HCT116 (cell line): ENCODE results near the gene MAML2. TPM values are rescaled to one million over a fixed set of nuclear protein-coding genes. Genes with fewer than 3 reads are reported as not detected.

Source experiments
- ATAC-seq: fragments of 200-7000 bp; cut with Tn5 transposase; 2 replicates; pipeline ENCODE4 v1.9.1; 2020; ENCODE audit warnings: mild to moderate bottlenecking, moderate library complexity
- BruUV-seq: library from RNA; stranded (reverse); fragments of 400-500 nt; replicated peaks from 2 replicates; lab custom pipeline; 2021; lab: Mats Ljungman, UMichigan
- CTCF ChIA-PET: fragments of 300-600 bp; sonication (Branson Sonifier 250); formaldehyde crosslinking; loops from one replicate; lab custom pipeline; 2021; ENCODE audit warnings: antibody characterized with exemption; lab: Charles Lee
- POLR2A ChIA-PET: fragments of 300-600, 350-600 bp; sonication (Branson Sonifier 250); formaldehyde crosslinking; loops from one replicate; lab custom pipeline; 2021; ENCODE audit warnings: antibody characterized with exemption; lab: Charles Lee
- RAD21 ChIA-PET, 2 experiments: fragments of 300-600 bp; sonication (Branson Sonifier 250); formaldehyde crosslinking; loops; one replicate each; lab custom pipeline; 2023; ENCODE audit warnings: low total read pairs in 2 of 2; ENCODE audit not compliant: uncharacterized antibody in 2 of 2, unreplicated experiment in 2 of 2, low non-redundant PET in 1 of 2; lab: Charles Lee
- DNase-seq: peaks from one replicate; pipeline ENCODE4 v3.0.0-alpha.2; 2010; ENCODE audit warnings: low read depth, low spot score
- H2AFZ ChIP-seq: fragments of 200-600 bp; shearing (Covaris generic), sonication (generic); 2 replicates; pipeline ENCODE4 v1.6.1; 2017; ENCODE audit warnings: low read depth, mixed run types, mixed read lengths, antibody characterized with exemption, low read length; ENCODE audit not compliant: poor library complexity, severe bottlenecking
- H3K27ac ChIP-seq: 2 replicates; pipeline ENCODE4 v1.5.1; 2012; ENCODE audit warnings: low read depth, low read length
- H3K27me3 ChIP-seq: fragments of 200-600 bp; sonication (generic); 2 replicates; pipeline ENCODE4 v1.6.1; 2016; ENCODE audit warnings: mixed run types, low read length, mixed read lengths; ENCODE audit not compliant: insufficient read depth
- H3K36me3 ChIP-seq, 2 experiments: fragments of 200-500 bp in 1 of 2; fragments of 200-600 bp in 1 of 2; sonication (Bioruptor generic) in 1 of 2; sonication (generic) in 1 of 2; 2 replicates each; pipeline versions ENCODE4 v1.5.1 to v1.6.1; 2014 to 2016; ENCODE audit warnings: low read length in 2 of 2, inconsistent platforms in 1 of 2, mixed read lengths in 1 of 2, mixed run types in 1 of 2; ENCODE audit not compliant: insufficient read depth in 2 of 2, control insufficient read depth in 1 of 2
- H3K4me1 ChIP-seq, 2 experiments: fragments of 200-600 bp in 1 of 2; sonication (generic) in 1 of 2; 2 replicates each; pipeline versions ENCODE4 v1.5.1 to v1.6.1; 2012 to 2017; ENCODE audit warnings: low read length in 2 of 2, inconsistent platforms in 1 of 2, mild to moderate bottlenecking in 1 of 2, mixed read lengths in 1 of 2, mixed run types in 1 of 2, moderate library complexity in 1 of 2; ENCODE audit not compliant: insufficient read depth in 2 of 2, control insufficient read depth in 1 of 2
- H3K4me2 ChIP-seq: fragments of 200-600 bp; sonication (generic); 2 replicates; pipeline ENCODE4 v1.6.1; 2017; ENCODE audit warnings: mixed run types, low read length, mixed read lengths
- H3K4me3 ChIP-seq, 2 experiments: fragments of 200-600 bp in 1 of 2; sonication (generic) in 1 of 2; replicated peaks in 1 of 2; 2 replicates each; pipeline ENCODE4 v1.5.1; 2011 to 2016; ENCODE audit warnings: low read length in 2 of 2, control low read depth in 1 of 2, low read depth in 1 of 2, mild to moderate bottlenecking in 1 of 2, mixed read lengths in 1 of 2, mixed run types in 1 of 2
- H3K79me2 ChIP-seq: fragments of 200-600 bp; sonication (generic); 2 replicates; pipeline ENCODE4 v1.6.1; 2017; ENCODE audit warnings: mild to moderate bottlenecking, mixed run types, low read length, moderate library complexity, mixed read lengths; ENCODE audit not compliant: insufficient read depth
- H3K9ac ChIP-seq: fragments of 200-600 bp; sonication (generic); 2 replicates; pipeline ENCODE4 v1.6.1; 2016; ENCODE audit warnings: low read length, mixed read lengths
- H3K9me2 ChIP-seq: fragments of 200-600 bp; sonication (generic), shearing (Covaris generic); 2 replicates; pipeline ENCODE4 v1.6.1; 2017; ENCODE audit warnings: mixed run types, mild to moderate bottlenecking, moderate library complexity; ENCODE audit not compliant: insufficient read depth
- H3K9me3 ChIP-seq, 2 experiments: fragments of 200-500 bp in 1 of 2; fragments of 200-600 bp in 1 of 2; sonication (Bioruptor generic) in 1 of 2; sonication (generic) in 1 of 2; 2 replicates each; pipeline ENCODE4 v1.6.1; 2014 to 2017; ENCODE audit warnings: low read length in 2 of 2, mixed read lengths in 2 of 2, inconsistent platforms in 1 of 2, low read depth in 1 of 2, mild to moderate bottlenecking in 1 of 2, mixed run types in 1 of 2, moderate library complexity in 1 of 2; ENCODE audit not compliant: control insufficient read depth in 1 of 2, insufficient read depth in 1 of 2
- H4K20me1 ChIP-seq: fragments of 200-600 bp; sonication (generic), shearing (Covaris generic); 2 replicates; pipeline ENCODE4 v1.6.1; 2017; ENCODE audit warnings: mixed run types, mild to moderate bottlenecking, moderate library complexity; ENCODE audit not compliant: insufficient read depth
- ATF3 ChIP-seq: IDR thresholded peaks from 2 replicates; pipeline ENCODE4 v1.6.1; 2012
- CBX3 ChIP-seq: IDR thresholded peaks from 2 replicates; pipeline ENCODE4 v1.6.1; 2012; ENCODE audit warnings: low read depth
- CEBPB ChIP-seq: IDR thresholded peaks from 2 replicates; pipeline ENCODE4 v1.6.1; 2012; ENCODE audit warnings: low read depth
- CTCF ChIP-seq, 3 experiments: fragments of 200-600 bp in 1 of 3; sonication (generic) in 1 of 3; IDR thresholded peaks in 2 of 3; conservative IDR thresholded peaks in 1 of 3; 2 replicates each; pipeline ENCODE4 v1.5.1; 2012 to 2017; ENCODE audit warnings: low read depth in 2 of 3, low read length in 2 of 3, antibody characterized with exemption in 1 of 3, borderline replicate concordance in 1 of 3, control low read depth in 1 of 3, mild to moderate bottlenecking in 1 of 3, mixed read lengths in 1 of 3, mixed run types in 1 of 3, moderate library complexity in 1 of 3; ENCODE audit not compliant: insufficient read depth in 1 of 3
- EGR1 ChIP-seq: IDR thresholded peaks from 2 replicates; pipeline ENCODE4 v1.6.1; 2012; ENCODE audit warnings: low read depth
- ELF1 ChIP-seq: IDR thresholded peaks from 2 replicates; pipeline ENCODE4 v1.6.1; 2012; ENCODE audit warnings: low read depth, borderline replicate concordance
- EZH2phosphoT487 ChIP-seq: fragments of 200-600 bp; IDR thresholded peaks from 2 replicates; pipeline ENCODE4 v1.6.1; 2018; ENCODE audit warnings: antibody characterized with exemption, borderline replicate concordance
- FOSL1 ChIP-seq: IDR thresholded peaks from 2 replicates; pipeline ENCODE4 v1.6.1; 2012; ENCODE audit warnings: low read depth
- JUND ChIP-seq: IDR thresholded peaks from 2 replicates; pipeline ENCODE4 v1.6.1; 2012
- POLR2A ChIP-seq: IDR thresholded peaks from 2 replicates; pipeline ENCODE4 v1.7.0; 2011; ENCODE audit warnings: borderline replicate concordance; ENCODE audit not compliant: insufficient read depth, insufficient read length; ENCODE audit errors: extremely low read depth
- POLR2AphosphoS5 ChIP-seq: IDR thresholded peaks from 2 replicates; pipeline ENCODE4 v1.6.1; 2011; ENCODE audit warnings: mild to moderate bottlenecking, low read depth, low read length, moderate library complexity
- RAD21 ChIP-seq: IDR thresholded peaks from 2 replicates; pipeline ENCODE4 v1.6.1; 2012; ENCODE audit warnings: low read depth, mild to moderate bottlenecking
- REST ChIP-seq: IDR thresholded peaks from 2 replicates; pipeline ENCODE4 v1.6.1; 2012; ENCODE audit warnings: low read depth
- SIN3A ChIP-seq: IDR thresholded peaks from 2 replicates; pipeline ENCODE4 v1.6.1; 2012; ENCODE audit warnings: low read depth
- SP1 ChIP-seq: IDR thresholded peaks from 2 replicates; pipeline ENCODE4 v1.6.1; 2012; ENCODE audit warnings: low read depth
- TCF7L2 ChIP-seq: IDR thresholded peaks from 2 replicates; pipeline ENCODE4 v1.7.0; 2011; ENCODE audit warnings: borderline replicate concordance, inconsistent platforms; ENCODE audit not compliant: insufficient read depth, insufficient read length; ENCODE audit errors: extremely low read depth
- YY1 ChIP-seq: IDR thresholded peaks from 2 replicates; pipeline ENCODE4 v1.6.1; 2011; ENCODE audit warnings: low read length, low read depth, moderate library complexity, mild to moderate bottlenecking; ENCODE audit not compliant: insufficient replicate concordance; ENCODE audit errors: extremely low read depth
- ZFX ChIP-seq: fragments of 450-650 bp; IDR thresholded peaks from 2 replicates; pipeline ENCODE4 v1.6.1; 2017
- ZNF274 ChIP-seq: fragments of 200-500 bp; sonication (Bioruptor generic); IDR thresholded peaks from 2 replicates; pipeline ENCODE4 v1.6.1; 2014; ENCODE audit warnings: mild to moderate bottlenecking, low read depth, low read length, inconsistent platforms
- intact Hi-C: fragments of 100-400 bp; cut with micrococcal nuclease; formaldehyde crosslinking; loops from 2 replicates; pipeline ENCODE4 v1.10.0; 2022
- total RNA-seq: library from RNA; stranded (reverse); gene quantifications from one replicate; pipeline ENCODE4 v1.2.1, GENCODE V29; 2021; ENCODE audit not compliant: unreplicated experiment

The MAML2 gene
- total RNA-seq, 1 experiment from 2014 or later = 2.6 TPM

GRCh38 chr11:96173422-96173821 is 169.6 kb downstream of the MAML2 start:
- Histone ChIP-seq H3K9ac (no peak overlapping the region), H4K20me1 (no peaks in the 10 kb centered on the region), H3K4me3 (no peak overlapping the region), H3K9me2 (no peaks in the 10 kb centered on the region), H3K27ac (no peak overlapping the region), H3K79me2 (no peaks in the 10 kb centered on the region), H2AFZ (no peak overlapping the region), H3K9me3 (no peaks in the 10 kb centered on the region), H3K36me3 (no peaks in the 10 kb centered on the region), H3K4me1 (no peaks in the 10 kb centered on the region), H3K4me2 (no peak overlapping the region), H3K27me3 (no peaks in the 10 kb centered on the region)
- DNase-seq (no peak), ATAC-seq (no peak)
- intact Hi-C loops = no loop called here
- no peak for TF ChIP-seq CTCF (IDR thresholded peaks at IDR 0.05 in 2 of 3, conservative IDR thresholded peaks at IDR 0.05 in 1 of 3; ENCODE audit: borderline replicate concordance in 1 of 3, insufficient read depth in 1 of 3, low read depth in 2 of 3, low read length in 2 of 3)
- no peak for TF ChIP-seq JUND
- no peak for TF ChIP-seq ZFX
- no peak for TF ChIP-seq SIN3A
- TF ChIP-seq RAD21 = no peak
- no peak for TF ChIP-seq REST
- TF ChIP-seq CEBPB = no peak
- TF ChIP-seq POLR2A = no peak
- TF ChIP-seq TCF7L2 = no peak
- TF ChIP-seq CBX3 = no peak
- TF ChIP-seq EZH2phosphoT487 = no peak
- no peak for TF ChIP-seq ATF3
- TF ChIP-seq SP1 = no peak
- no peak for TF ChIP-seq EGR1
- no peak for TF ChIP-seq YY1
- no peak for TF ChIP-seq POLR2AphosphoS5
- TF ChIP-seq ELF1 = no peak
- TF ChIP-seq ZNF274 = no peak
- TF ChIP-seq FOSL1 = no peak
- ChIA-PET RAD21 (no interaction called here), CTCF (no interaction called here), POLR2A (no interaction called here)
- no TSS peak for BruUV-seq
